Stimulated activated CD4-positive, alpha-beta T cell treated with anti-CD3 and anti-CD28 coated beads, Interleukin-2, amount 100 ng/mL, for 4 hours (primary cell): ENCODE results near the gene RBM26.

Experiments used
- DNase-seq: peaks from one replicate; pipeline ENCODE4 v3.0.0-alpha.2; 2020; ENCODE audit warnings: low read depth

The RBM26 gene

GRCh38 chr13:79336966-79337365 lies 69.1 kb downstream of the RBM26 start:
- no peak for DNase-seq

- DNase-seq, result no peak
Measured at GRCh38 chr13:79328510-79328909, 77.5 kb downstream of the RBM26 start.

DNA sequence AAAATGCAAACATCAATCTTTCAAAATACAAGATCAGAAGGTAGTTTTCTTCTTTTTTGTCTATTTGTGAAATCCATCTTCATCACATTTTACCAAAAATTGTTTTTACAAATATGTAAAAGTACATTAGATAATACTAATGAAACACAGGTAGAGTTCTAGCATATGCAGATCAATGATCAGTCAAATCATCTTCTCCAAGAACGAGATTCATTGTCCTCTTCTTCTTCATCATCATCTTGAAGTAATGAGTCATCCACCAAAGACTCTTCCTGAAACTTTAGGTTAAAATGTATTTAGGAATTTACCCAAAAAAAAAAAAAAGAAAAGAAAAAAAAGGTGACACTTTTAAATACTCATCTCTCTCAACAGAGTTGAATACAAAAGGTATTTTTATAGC lies 85.6 kb downstream of the RBM26 start:
- DNase-seq, result no peak

- DNase-seq, result no peak
Measured at GRCh38 chr13:79318664-79319063, 87.4 kb downstream of the RBM26 start.

- DNase-seq, result no peak
Measured at GRCh38 chr13:79317856-79318255, 88.2 kb downstream of the RBM26 start.

- no peak for DNase-seq
Measured at GRCh38 chr13:79314652-79315051, 91.4 kb downstream of the RBM26 start.

DNA sequence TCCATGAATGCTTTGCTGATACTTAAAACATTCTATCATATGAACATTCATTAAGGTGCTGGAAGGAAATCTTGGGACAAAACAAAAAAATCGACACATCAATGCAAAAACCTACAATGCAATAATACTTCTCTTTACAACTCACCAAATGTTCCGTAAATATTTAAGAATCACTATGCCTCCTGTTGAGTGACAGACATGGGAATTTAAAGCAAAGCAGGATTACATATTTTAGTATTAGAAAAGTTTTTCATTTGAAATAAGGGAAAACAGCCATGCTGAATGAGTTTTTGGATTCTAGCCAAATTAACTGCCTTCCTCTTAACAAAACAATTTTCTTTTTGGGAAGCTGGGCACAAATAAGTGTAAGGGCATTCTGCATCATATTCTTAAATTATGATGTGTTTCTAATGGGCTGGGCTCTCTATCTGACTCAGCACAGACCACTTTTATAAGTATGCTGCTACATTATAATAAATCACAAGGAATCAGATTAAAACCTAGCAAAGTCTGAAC lies 93.7 kb downstream of the RBM26 start:
- DNase-seq, result no peak

GRCh38 chr13:79311386-79311785 lies 94.7 kb downstream of the RBM26 start:
- DNase-seq, result no peak

- no peak for DNase-seq
Measured at GRCh38 chr13:79309690-79310089, 96.4 kb downstream of the RBM26 start.

GRCh38 chr13:79307866-79308298 lies 98.2 kb downstream of the RBM26 start:
- DNase-seq, result no peak

- no peak for DNase-seq
Measured at GRCh38 chr13:79307433-79307861, 98.6 kb downstream of the RBM26 start.

DNA sequence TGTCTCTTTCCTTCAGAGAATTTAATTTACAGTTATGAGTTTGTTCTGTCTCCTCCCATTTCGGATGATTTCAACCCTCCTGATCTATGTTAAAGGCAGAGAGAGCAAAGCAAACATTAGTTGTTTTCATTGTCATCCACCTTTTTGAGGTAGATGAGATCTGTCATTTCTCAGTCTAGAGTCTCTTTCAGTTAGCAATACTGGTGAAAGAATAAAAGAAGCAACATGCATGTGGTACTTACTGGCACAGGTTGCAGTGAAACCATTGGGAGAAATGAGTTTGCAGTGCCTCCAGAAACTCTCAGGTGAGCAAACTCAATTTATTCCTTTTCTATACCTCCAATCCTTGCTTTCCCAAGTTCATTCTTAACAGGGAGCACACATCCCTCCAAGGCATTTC lies 99.4 kb downstream of the RBM26 start:
- no peak for DNase-seq

DNA sequence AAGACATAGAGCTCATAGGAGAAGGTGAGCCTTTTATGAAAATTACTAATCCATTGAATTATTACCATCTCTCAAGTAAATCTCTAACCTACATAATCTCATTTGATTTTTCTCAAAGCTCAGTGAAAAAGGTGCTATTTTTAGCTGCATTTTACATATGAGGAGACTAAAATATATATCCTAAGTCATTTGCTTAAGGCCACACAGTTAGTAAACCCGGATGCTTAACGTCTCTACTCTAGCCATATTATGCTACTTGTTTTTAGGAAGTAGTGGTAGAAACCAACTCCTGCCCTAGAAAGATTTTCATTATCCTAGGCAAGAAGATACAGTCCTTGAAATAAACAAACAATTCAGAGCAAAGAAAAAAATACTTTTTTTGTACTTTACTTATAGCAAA lies 108.9 kb downstream of the RBM26 start:
- no peak for DNase-seq

GRCh38 chr13:79295906-79296706 lies 109.9 kb downstream of the RBM26 start:
- DNase-seq, result no peak

GRCh38 chr13:79290595-79291244 lies 115.3 kb downstream of the RBM26 start:
- no peak for DNase-seq

GRCh38 chr13:79289571-79289970 lies 116.5 kb downstream of the RBM26 start:
- DNase-seq, result no peak

GRCh38 chr13:79287939-79288795 lies 117.9 kb downstream of the RBM26 start:
- DNase-seq, result no peak

DNA sequence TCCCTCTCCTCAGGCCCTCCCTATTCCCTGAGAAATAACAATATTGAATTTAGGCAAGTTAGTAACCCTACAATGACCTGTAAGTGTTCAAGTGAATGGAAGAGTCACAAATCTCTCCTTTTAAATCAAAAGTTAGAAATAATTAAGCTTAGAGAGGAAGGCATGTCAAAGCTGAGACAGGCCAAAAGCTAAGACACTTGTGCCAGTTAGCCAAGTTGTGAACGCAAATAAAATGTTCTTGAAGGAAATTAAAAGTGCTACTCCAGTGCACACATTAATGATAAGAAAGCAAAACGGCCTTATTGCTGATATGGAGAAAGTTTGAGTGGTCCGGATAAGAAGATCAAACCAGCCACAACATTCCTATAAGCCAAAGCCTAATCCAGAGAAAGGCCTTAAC lies 120.9 kb downstream of the RBM26 start:
- DNase-seq, result no peak

- no peak for DNase-seq
Measured at GRCh38 chr13:79283742-79284141, 122.3 kb downstream of the RBM26 start.

- DNase-seq, result no peak
Measured at GRCh38 chr13:79282976-79283375, 123.1 kb downstream of the RBM26 start.

DNA sequence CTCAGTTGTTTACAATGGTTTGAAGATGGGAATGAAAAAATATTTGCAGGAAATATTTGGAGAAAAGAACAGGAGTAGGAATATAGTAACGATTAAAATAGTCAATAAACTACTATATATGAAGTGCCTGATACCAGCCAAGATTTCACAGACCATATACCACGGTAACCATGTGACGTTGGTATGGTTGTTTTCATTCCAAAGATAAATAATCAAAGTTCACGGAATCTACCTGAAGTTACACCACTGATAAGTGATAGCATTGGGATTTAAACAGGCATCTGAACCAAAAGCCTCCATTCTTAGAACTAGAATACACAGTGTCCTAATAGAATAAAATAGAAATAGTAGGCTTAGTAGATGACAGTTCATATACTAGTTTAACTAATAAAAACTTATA lies 123.5 kb downstream of the RBM26 start:
- no peak for DNase-seq

- no peak for DNase-seq
Measured at GRCh38 chr13:79281339-79281747, 124.7 kb downstream of the RBM26 start.
